B cell (primary cell): Measurements from ENCODE around the gene YIPF4. TPM values are rescaled to one million over a fixed set of nuclear protein-coding genes. Genes with fewer than 3 reads are reported as not detected.

Experiments
- ATAC-seq: fragments of 200-7000 bp; cut with Tn5 transposase; one replicate; pipeline ENCODE4 v1.10.0; 2021; ENCODE audit warnings: low read depth, mild to moderate bottlenecking, moderate number of reproducible peaks, moderate library complexity
- CTCF ChIA-PET: fragments of 350-600 bp; sonication (Branson Sonifier 250); formaldehyde crosslinking; loops from one replicate; lab custom pipeline; 2021; ENCODE audit warnings: antibody characterized with exemption, inconsistent platforms; lab: Charles Lee
- POLR2A ChIA-PET: fragments of 350-600 bp; sonication (Branson Sonifier 250); formaldehyde crosslinking; loops from one replicate; lab custom pipeline; 2021; ENCODE audit warnings: antibody characterized with exemption; lab: Charles Lee
- DNase-seq: peaks from one replicate; pipeline ENCODE4 v3.0.0; 2013
- H2AFZ ChIP-seq: 2 replicates; pipeline ENCODE4 v1.6.1; 2012; ENCODE audit warnings: mild to moderate bottlenecking, low read depth, low read length; ENCODE audit not compliant: insufficient read depth, poor library complexity, severe bottlenecking
- H3K27ac ChIP-seq, 2 donors: 1 replicate in 1 of 2; 2 replicates in 1 of 2; pipeline ENCODE4 v1.5.1; 2012 to 2013; ENCODE audit warnings: low read length in 2 of 2, mild to moderate bottlenecking in 2 of 2, moderate library complexity in 1 of 2
- H3K27me3 ChIP-seq, 4 experiments: fragments of 200-600 bp in 1 of 4; sonication (generic) in 1 of 4; replicated peaks in 1 of 4; 1 replicate in 2 of 4; 2 replicates in 2 of 4; pipeline versions ENCODE4 v1.6.1 to v1.7.0; 2013 to 2016; ENCODE audit warnings: low read length in 3 of 4, mild to moderate bottlenecking in 2 of 4, mixed read lengths in 1 of 4, moderate library complexity in 1 of 4; ENCODE audit not compliant: insufficient read depth in 4 of 4, control insufficient read depth in 3 of 4; ENCODE audit errors: control extremely low read depth in 1 of 4
- H3K36me3 ChIP-seq, 2 experiments: replicated peaks in 1 of 2; 1 replicate in 1 of 2; 2 replicates in 1 of 2; pipeline versions ENCODE4 v1.6.1 to v1.7.1; 2013; ENCODE audit warnings: low read length in 1 of 2; ENCODE audit not compliant: insufficient read depth in 2 of 2, control insufficient read depth in 1 of 2; ENCODE audit errors: control extremely low read depth in 1 of 2, extremely low read depth in 1 of 2
- H3K4me1 ChIP-seq, 2 donors: fragments of 200-600 bp in 1 of 2; sonication (generic) in 1 of 2; 1 replicate in 1 of 2; 2 replicates in 1 of 2; pipeline versions ENCODE4 v1.5.1 to v1.6.1; 2013 to 2017; ENCODE audit warnings: low read length in 2 of 2; ENCODE audit not compliant: control insufficient read depth in 2 of 2, insufficient read depth in 2 of 2
- H3K4me2 ChIP-seq: replicated peaks from 2 replicates; pipeline ENCODE3; 2012; ENCODE audit warnings: mild to moderate bottlenecking, low read depth, low read length; ENCODE audit not compliant: poor library complexity, severe bottlenecking
- H3K4me3 ChIP-seq, 5 experiments: fragments of 200-600 bp in 1 of 5; sonication (generic) in 1 of 5; 1 replicate in 3 of 5; 2 replicates in 2 of 5; pipeline versions ENCODE4 v1.5.1 to v1.7.0; 2011 to 2016; ENCODE audit warnings: low read length in 4 of 5, mild to moderate bottlenecking in 4 of 5, low read depth in 2 of 5, control low read depth in 1 of 5, moderate library complexity in 1 of 5; ENCODE audit not compliant: insufficient read depth in 1 of 5; ENCODE audit errors: control extremely low read depth in 1 of 5, extremely low read depth in 1 of 5
- H3K79me2 ChIP-seq: fragments of 200-600 bp; sonication (generic); one replicate; pipeline ENCODE4 v1.6.0; 2016; ENCODE audit warnings: low read length; ENCODE audit not compliant: control insufficient read depth, insufficient read depth
- H3K9ac ChIP-seq: fragments of 200-600 bp; sonication (generic); 2 replicates; pipeline ENCODE4 v1.6.1; 2017; ENCODE audit warnings: mild to moderate bottlenecking, low read length, moderate library complexity
- H3K9me3 ChIP-seq, 3 donors: one replicate each; pipeline versions ENCODE4 v1.6.1 to v1.7.1; 2013; ENCODE audit warnings: low read length in 2 of 3; ENCODE audit not compliant: control insufficient read depth in 2 of 3, insufficient read depth in 1 of 3; ENCODE audit errors: control extremely low read depth in 1 of 3
- H4K20me1 ChIP-seq: 2 replicates; pipeline ENCODE4 v1.6.0; 2012; ENCODE audit warnings: mild to moderate bottlenecking, low read length; ENCODE audit not compliant: insufficient read depth, control insufficient read depth, poor library complexity, severe bottlenecking
- H3K27ac Mint-ChIP-seq: one replicate; pipeline ENCODE4 v1.8.0; 2021; ENCODE audit warnings: mixed read lengths
- H3K27me3 Mint-ChIP-seq: one replicate; pipeline ENCODE4 v1.8.0; 2021; ENCODE audit warnings: mixed read lengths
- H3K4me1 Mint-ChIP-seq: one replicate; pipeline ENCODE4 v1.8.0; 2021; ENCODE audit warnings: mixed read lengths
- H3K4me3 Mint-ChIP-seq: one replicate; pipeline ENCODE4 v1.8.0; 2021; ENCODE audit warnings: mixed read lengths
- H3K9me3 Mint-ChIP-seq: one replicate; pipeline ENCODE4 v1.8.0; 2022; ENCODE audit warnings: mixed read lengths; ENCODE audit not compliant: insufficient read depth
- CTCF ChIP-seq: fragments of 200-600 bp; IDR thresholded peaks from one replicate; pipeline ENCODE4 v1.8.0; 2022; ENCODE audit warnings: antibody characterized with exemption, mild to moderate bottlenecking
- EZH2 ChIP-seq: IDR thresholded peaks from 2 replicates; pipeline ENCODE4 v1.6.1; 2012; ENCODE audit warnings: borderline replicate concordance, low read depth, mild to moderate bottlenecking, moderate library complexity, low read length; ENCODE audit not compliant: insufficient read depth, poor library complexity, severe bottlenecking
- WGBS: methylation state at CpG from one replicate; pipeline ENCODE4 v1.1.5; 2013; ENCODE audit warnings: missing lambda C conversion rate; ENCODE audit not compliant: insufficient coverage; 5-methylcytosine and 5-hydroxymethylcytosine counted together
- intact Hi-C: fragments of 100-400 bp; cut with micrococcal nuclease; formaldehyde crosslinking; loops from one replicate; pipeline ENCODE4 v1.10.0; 2022
- polyA plus RNA-seq: library from polyadenylated mRNA; depleted of rRNA; stranded (reverse); fragments of >200 nt; gene quantifications from 2 replicates; pipeline ENCODE4 v1.2.3, GENCODE V29; 2012
- total RNA-seq, 2 donors: library from RNA; stranded (reverse); fragments of 120-200 nt in 1 of 2; gene quantifications; 1 replicate in 1 of 2; 2 replicates in 1 of 2; pipeline versions ENCODE4 v1.2.3 to v1.2.4, GENCODE V29; 2013 to 2022

Gene YIPF4
- total and polyA plus RNA-seq, 2 donors (not counting 1 experiment from before 2014, with no cell fraction given), result 3.4 to 42.4 TPM

GRCh38 chr2:32356681-32357317 is 79.1 kb downstream of the YIPF4 start, which contains the start of gene BIRC6:
BIRC6 (plus strand) TSS chr2:32357023; CDS start chr2:32357162, 139 bp downstream.
- TF ChIP-seq EZH2 (no peak), CTCF (no peak)
- H3K27me3 Mint-ChIP-seq, result no peaks in the 10 kb centered on the region
- H3K36me3 ChIP-seq, result peaks cover 3% of the 10 kb centered on the region in 2 experiments
- H3K4me3 Mint-ChIP-seq, result peak within 1 kb of the TSS; percentile 91
- intact Hi-C loops, result loop anchor here (1.0 to 5.0 kb wide), 7 partner anchors 78 to 1242 kb away; partner anchors contain the start of genes FAM98A, MEMO1, RASGRP3 and SPAST
- H3K79me2 ChIP-seq, result peaks cover 46% of the 10 kb centered on the region
- H3K9ac ChIP-seq, result peak within 1 kb of the TSS; percentile 85
- no peaks in the 10 kb centered on the region for H3K27me3 ChIP-seq
- DNase-seq, result peak; percentile 97
- H3K4me1 Mint-ChIP-seq, result peaks cover 38% of the 10 kb centered on the region
- H3K9me3 Mint-ChIP-seq, result peaks cover 2% of the 10 kb centered on the region
- no peaks in the 10 kb centered on the region for H3K9me3 ChIP-seq
- H3K4me2 ChIP-seq, result peak within 1 kb of the TSS; percentile 89
- H3K27ac ChIP-seq, result peak within 1 kb of the TSS; percentile 91 to 92
- peak within 1 kb of the TSS; percentile 63 to 98 (median 97) for H3K4me3 ChIP-seq
- peaks cover 18% of the 10 kb centered on the region for H4K20me1 ChIP-seq
- H3K4me1 ChIP-seq, result peaks cover 34 to 36% of the 10 kb centered on the region in 2 donors
- WGBS, result under 1% methylated on average over 76 of the region's 76 CpGs
- peak within 1 kb of the TSS; percentile 93 for H2AFZ ChIP-seq
- peak; percentile 86 for ATAC-seq
- ChIA-PET CTCF (no interaction called here), POLR2A (no interaction called here)
- H3K27ac Mint-ChIP-seq, result peak within 1 kb of the TSS; percentile 98
